SK-N-SH (cell line): ENCODE results near the gene GREM2. TPM values are rescaled to one million over a fixed set of nuclear protein-coding genes. Genes with fewer than 3 reads are reported as not detected.

ENCODE experiments used
- CTCF ChIA-PET: fragments of 300-600, 350-600 bp; formaldehyde crosslinking; extraction: SDS; loops from one replicate; lab custom pipeline; 2021; lab: Yijun Ruan, JAX
- POLR2A ChIA-PET: fragments of 350-600 bp; sonication (Branson Sonifier 250); formaldehyde crosslinking; extraction: SDS; loops from one replicate; lab custom pipeline; 2020; ENCODE audit warnings: antibody characterized with exemption, inconsistent platforms; lab: Yijun Ruan, JAX
- DNase-seq: peaks from one replicate; pipeline ENCODE4 v3.0.0; 2012
- H2AFZ ChIP-seq: fragments of 200-600 bp; sonication (generic); 2 replicates; pipeline ENCODE4 v1.8.1; 2016; ENCODE audit warnings: antibody characterized with exemption, mild to moderate bottlenecking, low read depth
- H3F3A ChIP-seq: fragments of 200-600 bp; sonication (generic); replicated peaks from 2 replicates; pipeline ENCODE3; 2016; ENCODE audit warnings: antibody characterized with exemption, mild to moderate bottlenecking; ENCODE audit not compliant: insufficient read depth
- H3K27ac ChIP-seq, 2 experiments: fragments of 200-500 bp in 1 of 2; fragments of 200-600 bp in 1 of 2; sonication (Bioruptor generic) in 1 of 2; sonication (generic), shearing (Covaris generic) in 1 of 2; 2 replicates each; pipeline versions ENCODE4 v1.5.1 to v1.6.1; 2014 to 2016; ENCODE audit warnings: low read depth in 2 of 2, inconsistent platforms in 1 of 2, low read length in 1 of 2, mild to moderate bottlenecking in 1 of 2, mixed read lengths in 1 of 2
- H3K27me3 ChIP-seq: fragments of 200-600 bp; sonication (generic), shearing (Covaris generic); 2 replicates; pipeline ENCODE4 v1.6.1; 2016; ENCODE audit warnings: mixed run types; ENCODE audit not compliant: insufficient read depth
- H3K36me3 ChIP-seq, 2 experiments: fragments of 200-500 bp in 1 of 2; fragments of 200-600 bp in 1 of 2; sonication (Bioruptor generic) in 1 of 2; sonication (generic) in 1 of 2; replicated peaks in 1 of 2; 2 replicates each; pipeline versions ENCODE3 to v1.5.1; 2014 to 2016; ENCODE audit warnings: low read length in 1 of 2, mild to moderate bottlenecking in 1 of 2; ENCODE audit not compliant: insufficient read depth in 2 of 2, control insufficient read depth in 1 of 2
- H3K4me1 ChIP-seq, 2 experiments: fragments of 200-500 bp in 1 of 2; fragments of 200-600 bp in 1 of 2; sonication (Bioruptor generic) in 1 of 2; sonication (generic), shearing (Covaris generic) in 1 of 2; 2 replicates each; pipeline versions ENCODE4 v1.5.1 to v1.6.1; 2014 to 2016; ENCODE audit warnings: low read depth in 1 of 2, low read length in 1 of 2, mixed run types in 1 of 2; ENCODE audit not compliant: insufficient read depth in 2 of 2, control insufficient read depth in 1 of 2
- H3K4me2 ChIP-seq: fragments of 200-600 bp; sonication (generic), shearing (Covaris generic); 2 replicates; pipeline ENCODE4 v1.6.1; 2017; ENCODE audit warnings: mixed run types
- H3K4me3 ChIP-seq, 2 experiments: fragments of 200-500 bp in 1 of 2; fragments of 200-600 bp in 1 of 2; sonication (Bioruptor generic) in 1 of 2; sonication (generic), shearing (Covaris generic) in 1 of 2; 2 replicates each; pipeline versions ENCODE4 v1.5.1 to v1.8.1; 2014 to 2016; ENCODE audit warnings: low read depth in 2 of 2, inconsistent platforms in 1 of 2, low read length in 1 of 2, mild to moderate bottlenecking in 1 of 2, mixed read lengths in 1 of 2, moderate library complexity in 1 of 2
- H3K79me2 ChIP-seq: fragments of 200-600 bp; sonication (generic); 2 replicates; pipeline ENCODE4 v1.8.1; 2017; ENCODE audit warnings: mild to moderate bottlenecking; ENCODE audit not compliant: insufficient read depth
- H3K9ac ChIP-seq: fragments of 200-600 bp; sonication (generic); 2 replicates; pipeline ENCODE4 v1.6.1; 2017; ENCODE audit warnings: mixed run types
- H3K9me2 ChIP-seq: fragments of 200-600 bp; sonication (generic); 2 replicates; pipeline ENCODE4 v1.6.1; 2017; ENCODE audit warnings: mixed run types
- H3K9me3 ChIP-seq: fragments of 200-600 bp; sonication (generic); 2 replicates; pipeline ENCODE4 v1.6.1; 2017; ENCODE audit warnings: mixed run types, mild to moderate bottlenecking, moderate library complexity
- H4K20me1 ChIP-seq: fragments of 200-600 bp; sonication (generic); 2 replicates; pipeline ENCODE4 v1.6.1; 2017; ENCODE audit warnings: mild to moderate bottlenecking, mixed run types; ENCODE audit not compliant: insufficient read depth
- CHD2 ChIP-seq: fragments of 150-350 bp; IDR thresholded peaks from 2 replicates; pipeline ENCODE4 v1.6.1; 2018; ENCODE audit warnings: low read length; ENCODE audit not compliant: partially characterized antibody
- ELF1 ChIP-seq: IDR thresholded peaks from 2 replicates; pipeline ENCODE4 v1.4.0; 2012
- EP300 ChIP-seq, 2 experiments: IDR thresholded peaks; 2 replicates each; pipeline versions ENCODE4 v1.4.0 to v1.6.1; 2012; ENCODE audit warnings: borderline replicate concordance in 1 of 2, low read depth in 1 of 2, low read length in 1 of 2
- EZH2phosphoT487 ChIP-seq: fragments of 200-600 bp; sonication (generic); IDR thresholded peaks from 2 replicates; pipeline ENCODE4 v1.6.1; 2017; ENCODE audit warnings: low read depth, mixed run types, mild to moderate bottlenecking, antibody characterized with exemption, moderate library complexity, borderline replicate concordance
- FOSL2 ChIP-seq: IDR thresholded peaks from 2 replicates; pipeline ENCODE4 v1.4.0; 2012; ENCODE audit warnings: low read depth, mild to moderate bottlenecking, moderate library complexity, borderline replicate concordance
- FOXJ3 ChIP-seq: sonication (generic); formaldehyde crosslinking; IDR thresholded peaks from 2 replicates; pipeline ENCODE4 v1.5.1; 2020; ENCODE audit warnings: mild to moderate bottlenecking, missing genetic modification reagents
- FOXM1 ChIP-seq: IDR thresholded peaks from 2 replicates; pipeline ENCODE4 v1.4.0; 2012; ENCODE audit warnings: low read depth, mild to moderate bottlenecking
- GABPA ChIP-seq: IDR thresholded peaks from 2 replicates; pipeline ENCODE4 v1.4.0; 2012; ENCODE audit warnings: low read depth, mild to moderate bottlenecking
- GATA2 ChIP-seq: sonication (generic); formaldehyde crosslinking; IDR thresholded peaks from 2 replicates; pipeline ENCODE4 v1.5.0; 2020; ENCODE audit warnings: mild to moderate bottlenecking, missing genetic modification reagents
- MXI1 ChIP-seq: IDR thresholded peaks from 2 replicates; pipeline ENCODE4 v1.6.1; 2012; ENCODE audit warnings: mild to moderate bottlenecking, low read depth, low read length, improper control_type of control experiment
- NFIC ChIP-seq: IDR thresholded peaks from 2 replicates; pipeline ENCODE4 v1.4.0; 2012; ENCODE audit warnings: borderline replicate concordance
- REST ChIP-seq: IDR thresholded peaks from 2 replicates; pipeline ENCODE4 v1.6.1; 2012; ENCODE audit warnings: mild to moderate bottlenecking, low read depth, low read length, moderate library complexity
- RFX5 ChIP-seq: IDR thresholded peaks from 2 replicates; pipeline ENCODE4 v1.6.1; 2012; ENCODE audit warnings: mild to moderate bottlenecking, improper control_type of control experiment, low read length
- SIN3A ChIP-seq: IDR thresholded peaks from 2 replicates; pipeline ENCODE4 v1.6.1; 2012; ENCODE audit warnings: low read depth, mild to moderate bottlenecking, low read length, moderate library complexity, borderline replicate concordance
- TCF12 ChIP-seq: IDR thresholded peaks from 2 replicates; pipeline ENCODE4 v1.4.0; 2012
- TEAD4 ChIP-seq: IDR thresholded peaks from 2 replicates; pipeline ENCODE4 v1.4.0; 2012; ENCODE audit warnings: mild to moderate bottlenecking, borderline replicate concordance; ENCODE audit not compliant: insufficient read depth
- USF1 ChIP-seq: IDR thresholded peaks from 2 replicates; pipeline ENCODE4 v1.4.0; 2012; ENCODE audit warnings: low read depth, borderline replicate concordance
- WGBS: methylation state at CpG from one replicate; pipeline ENCODE4 v1.1.6; 2017; ENCODE audit warnings: low lambda C conversion rate; 5-methylcytosine and 5-hydroxymethylcytosine counted together
- polyA plus RNA-seq, 3 experiments: library from polyadenylated mRNA; depleted of rRNA; stranded (reverse); fragments of >200 nt; gene quantifications; 2 replicates each; pipeline ENCODE4 v1.2.3, GENCODE V29; 2012
- TF ChIP-seq, protein P1 (sequence below): fragments of 200-600 bp; sonication (generic); IDR thresholded peaks from 2 replicates; pipeline ENCODE4 v1.6.1; 2017; ENCODE audit warnings: antibody characterized with exemption, mild to moderate bottlenecking, moderate library complexity

The GREM2 gene
- polyA plus RNA-seq, 1 of the 3 experiments (the other 2 are of a cell fraction), result 0.94 TPM

GRCh38 chr1:240539769-240540414 lies 72.1 kb downstream of the GREM2 start:
- H3K9ac ChIP-seq, result no peak overlapping the region
- no peaks in the 10 kb centered on the region for H3F3A ChIP-seq
- H3K4me1 ChIP-seq, result no peaks in the 10 kb centered on the region
- no peak overlapping the region for H3K4me2 ChIP-seq
- no peak overlapping the region for H3K27ac ChIP-seq
- H3K79me2 ChIP-seq, result no peaks in the 10 kb centered on the region
- H3K27me3 ChIP-seq, result no peaks in the 10 kb centered on the region
- H4K20me1 ChIP-seq, result no peaks in the 10 kb centered on the region
- TF ChIP-seq FOXJ3 (CRISPR knock-in tag) (no peak), ELF1 (no peak), TEAD4 (no peak), EP300 (IDR thresholded peaks at IDR 0.05; ENCODE audit: borderline replicate concordance in 1 of 2, low read depth in 1 of 2, low read length in 1 of 2) (no peak), TCF12 (no peak), FOXM1 (no peak), SIN3A (no peak), REST (no peak), GABPA (no peak)
- TF ChIP-seq, protein P1, sequence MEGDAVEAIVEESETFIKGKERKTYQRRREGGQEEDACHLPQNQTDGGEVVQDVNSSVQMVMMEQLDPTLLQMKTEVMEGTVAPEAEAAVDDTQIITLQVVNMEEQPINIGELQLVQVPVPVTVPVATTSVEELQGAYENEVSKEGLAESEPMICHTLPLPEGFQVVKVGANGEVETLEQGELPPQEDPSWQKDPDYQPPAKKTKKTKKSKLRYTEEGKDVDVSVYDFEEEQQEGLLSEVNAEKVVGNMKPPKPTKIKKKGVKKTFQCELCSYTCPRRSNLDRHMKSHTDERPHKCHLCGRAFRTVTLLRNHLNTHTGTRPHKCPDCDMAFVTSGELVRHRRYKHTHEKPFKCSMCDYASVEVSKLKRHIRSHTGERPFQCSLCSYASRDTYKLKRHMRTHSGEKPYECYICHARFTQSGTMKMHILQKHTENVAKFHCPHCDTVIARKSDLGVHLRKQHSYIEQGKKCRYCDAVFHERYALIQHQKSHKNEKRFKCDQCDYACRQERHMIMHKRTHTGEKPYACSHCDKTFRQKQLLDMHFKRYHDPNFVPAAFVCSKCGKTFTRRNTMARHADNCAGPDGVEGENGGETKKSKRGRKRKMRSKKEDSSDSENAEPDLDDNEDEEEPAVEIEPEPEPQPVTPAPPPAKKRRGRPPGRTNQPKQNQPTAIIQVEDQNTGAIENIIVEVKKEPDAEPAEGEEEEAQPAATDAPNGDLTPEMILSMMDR, result no peak
- H3K4me3 ChIP-seq, result no peak overlapping the region
- H3K36me3 ChIP-seq, result no peaks in the 10 kb centered on the region
- H3K9me2 ChIP-seq, result no peaks in the 10 kb centered on the region
- ChIA-PET POLR2A (no interaction called here), CTCF (interaction anchor here (0.8 to 1.2 kb wide), 2 partner anchors 9 to 11 kb away, joined by 3 read pairs; no protein-coding TSS in a partner anchor)
- H2AFZ ChIP-seq, result no peak overlapping the region
- 88% methylated on average over 3 of the region's 3 CpGs for WGBS
- H3K9me3 ChIP-seq, result no peaks in the 10 kb centered on the region
- no peak for DNase-seq

DNA sequence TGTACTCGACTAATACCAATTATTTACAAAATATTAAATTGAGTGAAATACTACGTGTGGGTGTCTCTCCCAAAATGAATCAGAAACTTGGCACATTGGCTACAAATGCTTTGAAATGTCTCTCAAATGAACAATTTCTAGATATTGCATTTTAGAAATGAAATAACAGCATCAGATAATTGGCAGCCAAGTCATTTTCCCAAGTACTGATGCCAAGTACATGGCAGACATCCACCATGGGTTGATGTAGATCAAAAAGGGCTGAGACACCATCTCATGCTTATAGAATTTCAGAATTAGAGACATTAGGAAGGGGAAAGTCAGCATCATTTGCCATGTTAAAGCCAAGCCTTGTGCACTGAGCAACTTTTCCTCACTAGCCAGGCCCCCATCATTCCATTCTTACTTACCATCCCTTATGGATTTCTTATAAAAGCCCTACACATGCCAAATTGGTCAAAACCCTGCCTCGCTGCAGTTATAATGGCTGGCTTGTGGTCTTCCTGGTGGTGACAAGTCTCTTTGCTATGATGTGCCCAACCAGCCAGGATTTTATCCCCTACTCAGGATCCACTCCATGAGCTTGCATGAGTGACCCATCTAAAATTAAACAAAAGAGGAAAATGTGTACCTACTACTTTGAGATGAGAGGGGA lies 73.1 kb downstream of the GREM2 start:
- no peaks in the 10 kb centered on the region for H3F3A ChIP-seq
- no peaks in the 10 kb centered on the region for H3K9me2 ChIP-seq
- H3K36me3 ChIP-seq, result no peaks in the 10 kb centered on the region
- ChIA-PET CTCF (interaction anchor here (1.2 kb wide), 1 partner anchor 8 kb away, joined by 3 read pairs; no protein-coding TSS in a partner anchor), POLR2A (no interaction called here)
- H3K4me3 ChIP-seq, result no peak overlapping the region
- no peaks in the 10 kb centered on the region for H3K9me3 ChIP-seq
- no peak overlapping the region for H2AFZ ChIP-seq
- H3K4me2 ChIP-seq, result no peak overlapping the region
- no peaks in the 10 kb centered on the region for H4K20me1 ChIP-seq
- no peaks in the 10 kb centered on the region for H3K4me1 ChIP-seq
- H3K9ac ChIP-seq, result no peak overlapping the region
- no peaks in the 10 kb centered on the region for H3K27me3 ChIP-seq
- no peak for DNase-seq
- no peaks in the 10 kb centered on the region for H3K79me2 ChIP-seq
- no peak overlapping the region for H3K27ac ChIP-seq
- WGBS, result 79% methylated on average over 3 of the region's 3 CpGs
- no peak for TF ChIP-seq USF1
- no peak for TF ChIP-seq RFX5
- TF ChIP-seq CHD2, result no peak
- no peak for TF ChIP-seq GATA2
- no peak for TF ChIP-seq TCF12
- TF ChIP-seq EZH2phosphoT487, result no peak
- TF ChIP-seq ELF1, result no peak
- no peak for TF ChIP-seq MXI1
- no peak for TF ChIP-seq NFIC
- TF ChIP-seq FOSL2, result no peak
- TF ChIP-seq EP300 (IDR thresholded peaks at IDR 0.05; ENCODE audit: borderline replicate concordance in 1 of 2, low read depth in 1 of 2, low read length in 1 of 2), result no peak
